HCT116 (cell line): ENCODE results near the gene TENM3. TPM values are rescaled to one million over a fixed set of nuclear protein-coding genes. Genes with fewer than 3 reads are reported as not detected.

ENCODE experiments used
- ATAC-seq: fragments of 200-7000 bp; cut with Tn5 transposase; 2 replicates; pipeline ENCODE4 v1.9.1; 2020; ENCODE audit warnings: mild to moderate bottlenecking, moderate library complexity
- BruUV-seq: library from RNA; stranded (reverse); fragments of 400-500 nt; replicated peaks from 2 replicates; lab custom pipeline; 2021; lab: Mats Ljungman, UMichigan
- CTCF ChIA-PET: fragments of 300-600 bp; sonication (Branson Sonifier 250); formaldehyde crosslinking; loops from one replicate; lab custom pipeline; 2021; ENCODE audit warnings: antibody characterized with exemption; lab: Charles Lee
- POLR2A ChIA-PET: fragments of 300-600, 350-600 bp; sonication (Branson Sonifier 250); formaldehyde crosslinking; loops from one replicate; lab custom pipeline; 2021; ENCODE audit warnings: antibody characterized with exemption; lab: Charles Lee
- RAD21 ChIA-PET, 2 experiments: fragments of 300-600 bp; sonication (Branson Sonifier 250); formaldehyde crosslinking; loops; one replicate each; lab custom pipeline; 2023; ENCODE audit warnings: low total read pairs in 2 of 2; ENCODE audit not compliant: uncharacterized antibody in 2 of 2, unreplicated experiment in 2 of 2, low non-redundant PET in 1 of 2; lab: Charles Lee
- DNase-seq: peaks from one replicate; pipeline ENCODE4 v3.0.0-alpha.2; 2010; ENCODE audit warnings: low read depth, low spot score
- H2AFZ ChIP-seq: fragments of 200-600 bp; shearing (Covaris generic), sonication (generic); 2 replicates; pipeline ENCODE4 v1.6.1; 2017; ENCODE audit warnings: low read depth, mixed run types, mixed read lengths, antibody characterized with exemption, low read length; ENCODE audit not compliant: poor library complexity, severe bottlenecking
- H3K27ac ChIP-seq: 2 replicates; pipeline ENCODE4 v1.5.1; 2012; ENCODE audit warnings: low read depth, low read length
- H3K27me3 ChIP-seq: fragments of 200-600 bp; sonication (generic); 2 replicates; pipeline ENCODE4 v1.6.1; 2016; ENCODE audit warnings: mixed run types, low read length, mixed read lengths; ENCODE audit not compliant: insufficient read depth
- H3K36me3 ChIP-seq, 2 experiments: fragments of 200-500 bp in 1 of 2; fragments of 200-600 bp in 1 of 2; sonication (Bioruptor generic) in 1 of 2; sonication (generic) in 1 of 2; 2 replicates each; pipeline versions ENCODE4 v1.5.1 to v1.6.1; 2014 to 2016; ENCODE audit warnings: low read length in 2 of 2, inconsistent platforms in 1 of 2, mixed read lengths in 1 of 2, mixed run types in 1 of 2; ENCODE audit not compliant: insufficient read depth in 2 of 2, control insufficient read depth in 1 of 2
- H3K4me1 ChIP-seq, 2 experiments: fragments of 200-600 bp in 1 of 2; sonication (generic) in 1 of 2; 2 replicates each; pipeline versions ENCODE4 v1.5.1 to v1.6.1; 2012 to 2017; ENCODE audit warnings: low read length in 2 of 2, inconsistent platforms in 1 of 2, mild to moderate bottlenecking in 1 of 2, mixed read lengths in 1 of 2, mixed run types in 1 of 2, moderate library complexity in 1 of 2; ENCODE audit not compliant: insufficient read depth in 2 of 2, control insufficient read depth in 1 of 2
- H3K4me2 ChIP-seq: fragments of 200-600 bp; sonication (generic); 2 replicates; pipeline ENCODE4 v1.6.1; 2017; ENCODE audit warnings: mixed run types, low read length, mixed read lengths
- H3K4me3 ChIP-seq, 2 experiments: fragments of 200-600 bp in 1 of 2; sonication (generic) in 1 of 2; replicated peaks in 1 of 2; 2 replicates each; pipeline ENCODE4 v1.5.1; 2011 to 2016; ENCODE audit warnings: low read length in 2 of 2, control low read depth in 1 of 2, low read depth in 1 of 2, mild to moderate bottlenecking in 1 of 2, mixed read lengths in 1 of 2, mixed run types in 1 of 2
- H3K79me2 ChIP-seq: fragments of 200-600 bp; sonication (generic); 2 replicates; pipeline ENCODE4 v1.6.1; 2017; ENCODE audit warnings: mild to moderate bottlenecking, mixed run types, low read length, moderate library complexity, mixed read lengths; ENCODE audit not compliant: insufficient read depth
- H3K9ac ChIP-seq: fragments of 200-600 bp; sonication (generic); 2 replicates; pipeline ENCODE4 v1.6.1; 2016; ENCODE audit warnings: low read length, mixed read lengths
- H3K9me2 ChIP-seq: fragments of 200-600 bp; sonication (generic), shearing (Covaris generic); 2 replicates; pipeline ENCODE4 v1.6.1; 2017; ENCODE audit warnings: mixed run types, mild to moderate bottlenecking, moderate library complexity; ENCODE audit not compliant: insufficient read depth
- H3K9me3 ChIP-seq, 2 experiments: fragments of 200-500 bp in 1 of 2; fragments of 200-600 bp in 1 of 2; sonication (Bioruptor generic) in 1 of 2; sonication (generic) in 1 of 2; 2 replicates each; pipeline ENCODE4 v1.6.1; 2014 to 2017; ENCODE audit warnings: low read length in 2 of 2, mixed read lengths in 2 of 2, inconsistent platforms in 1 of 2, low read depth in 1 of 2, mild to moderate bottlenecking in 1 of 2, mixed run types in 1 of 2, moderate library complexity in 1 of 2; ENCODE audit not compliant: control insufficient read depth in 1 of 2, insufficient read depth in 1 of 2
- H4K20me1 ChIP-seq: fragments of 200-600 bp; sonication (generic), shearing (Covaris generic); 2 replicates; pipeline ENCODE4 v1.6.1; 2017; ENCODE audit warnings: mixed run types, mild to moderate bottlenecking, moderate library complexity; ENCODE audit not compliant: insufficient read depth
- CEBPB ChIP-seq: IDR thresholded peaks from 2 replicates; pipeline ENCODE4 v1.6.1; 2012; ENCODE audit warnings: low read depth
- CTCF ChIP-seq, 3 experiments: fragments of 200-600 bp in 1 of 3; sonication (generic) in 1 of 3; IDR thresholded peaks in 2 of 3; conservative IDR thresholded peaks in 1 of 3; 2 replicates each; pipeline ENCODE4 v1.5.1; 2012 to 2017; ENCODE audit warnings: low read depth in 2 of 3, low read length in 2 of 3, antibody characterized with exemption in 1 of 3, borderline replicate concordance in 1 of 3, control low read depth in 1 of 3, mild to moderate bottlenecking in 1 of 3, mixed read lengths in 1 of 3, mixed run types in 1 of 3, moderate library complexity in 1 of 3; ENCODE audit not compliant: insufficient read depth in 1 of 3
- ELF1 ChIP-seq: IDR thresholded peaks from 2 replicates; pipeline ENCODE4 v1.6.1; 2012; ENCODE audit warnings: low read depth, borderline replicate concordance
- EZH2 ChIP-seq: fragments of 200-600 bp; sonication (generic); IDR thresholded peaks from 2 replicates; pipeline ENCODE4 v1.6.1; 2017; ENCODE audit warnings: antibody characterized with exemption, mixed run types
- EZH2phosphoT487 ChIP-seq: fragments of 200-600 bp; IDR thresholded peaks from 2 replicates; pipeline ENCODE4 v1.6.1; 2018; ENCODE audit warnings: antibody characterized with exemption, borderline replicate concordance
- MAX ChIP-seq: IDR thresholded peaks from 2 replicates; pipeline ENCODE4 v1.6.1; 2012
- SIN3A ChIP-seq: IDR thresholded peaks from 2 replicates; pipeline ENCODE4 v1.6.1; 2012; ENCODE audit warnings: low read depth
- YY1 ChIP-seq: IDR thresholded peaks from 2 replicates; pipeline ENCODE4 v1.6.1; 2011; ENCODE audit warnings: low read length, low read depth, moderate library complexity, mild to moderate bottlenecking; ENCODE audit not compliant: insufficient replicate concordance; ENCODE audit errors: extremely low read depth
- intact Hi-C: fragments of 100-400 bp; cut with micrococcal nuclease; formaldehyde crosslinking; loops from 2 replicates; pipeline ENCODE4 v1.10.0; 2022
- total RNA-seq: library from RNA; stranded (reverse); gene quantifications from one replicate; pipeline ENCODE4 v1.2.1, GENCODE V29; 2021; ENCODE audit not compliant: unreplicated experiment
- TF ChIP-seq, protein P1 (sequence below): IDR thresholded peaks from 2 replicates; pipeline ENCODE4 v1.6.1; 2011; ENCODE audit warnings: mild to moderate bottlenecking, low read length, moderate library complexity; ENCODE audit not compliant: insufficient replicate concordance; ENCODE audit errors: extremely low read depth
- TF ChIP-seq, protein P2 (sequence below): IDR thresholded peaks from 2 replicates; pipeline ENCODE4 v1.6.1; 2012

The TENM3 gene
- total RNA-seq, 1 experiment from 2014 or later: 0.54 TPM

DNA sequence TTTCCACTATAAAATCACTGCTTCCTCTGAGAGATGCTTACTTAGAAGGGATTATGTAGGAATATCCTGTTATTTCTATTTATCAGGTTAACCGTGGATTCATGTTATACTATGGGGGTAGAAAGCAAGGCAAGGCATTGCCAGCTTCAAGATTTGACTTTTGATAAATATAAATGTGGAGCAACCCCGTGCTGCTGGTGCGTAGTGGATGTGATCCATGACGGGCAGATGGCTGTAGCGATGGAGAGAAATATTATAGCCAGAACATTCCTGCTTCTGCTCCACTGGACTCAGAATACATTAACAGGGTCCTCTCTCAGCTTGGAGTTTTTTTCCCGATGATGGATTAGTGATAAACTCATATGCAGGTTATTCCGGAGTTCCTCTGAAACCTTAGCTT lies 157.6 kb downstream of the TENM3 start (continued):
- TF ChIP-seq, protein P1, sequence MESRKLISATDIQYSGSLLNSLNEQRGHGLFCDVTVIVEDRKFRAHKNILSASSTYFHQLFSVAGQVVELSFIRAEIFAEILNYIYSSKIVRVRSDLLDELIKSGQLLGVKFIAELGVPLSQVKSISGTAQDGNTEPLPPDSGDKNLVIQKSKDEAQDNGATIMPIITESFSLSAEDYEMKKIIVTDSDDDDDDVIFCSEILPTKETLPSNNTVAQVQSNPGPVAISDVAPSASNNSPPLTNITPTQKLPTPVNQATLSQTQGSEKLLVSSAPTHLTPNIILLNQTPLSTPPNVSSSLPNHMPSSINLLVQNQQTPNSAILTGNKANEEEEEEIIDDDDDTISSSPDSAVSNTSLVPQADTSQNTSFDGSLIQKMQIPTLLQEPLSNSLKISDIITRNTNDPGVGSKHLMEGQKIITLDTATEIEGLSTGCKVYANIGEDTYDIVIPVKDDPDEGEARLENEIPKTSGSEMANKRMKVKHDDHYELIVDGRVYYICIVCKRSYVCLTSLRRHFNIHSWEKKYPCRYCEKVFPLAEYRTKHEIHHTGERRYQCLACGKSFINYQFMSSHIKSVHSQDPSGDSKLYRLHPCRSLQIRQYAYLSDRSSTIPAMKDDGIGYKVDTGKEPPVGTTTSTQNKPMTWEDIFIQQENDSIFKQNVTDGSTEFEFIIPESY: no peak
- TF ChIP-seq, protein P2, sequence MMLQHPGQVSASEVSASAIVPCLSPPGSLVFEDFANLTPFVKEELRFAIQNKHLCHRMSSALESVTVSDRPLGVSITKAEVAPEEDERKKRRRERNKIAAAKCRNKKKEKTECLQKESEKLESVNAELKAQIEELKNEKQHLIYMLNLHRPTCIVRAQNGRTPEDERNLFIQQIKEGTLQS: no peak
- no peak for TF ChIP-seq CTCF (IDR thresholded peaks at IDR 0.05 in 2 of 3, conservative IDR thresholded peaks at IDR 0.05 in 1 of 3; ENCODE audit: borderline replicate concordance in 1 of 3, insufficient read depth in 1 of 3, low read depth in 2 of 3, low read length in 2 of 3)
- TF ChIP-seq, all 23 proteins: peak for 0

GRCh38 chr4:182404376-182404775 lies 161.2 kb downstream of the TENM3 start:
- Histone ChIP-seq H3K9me2 (no peaks in the 10 kb centered on the region), H3K79me2 (no peaks in the 10 kb centered on the region), H3K4me2 (no peak overlapping the region), H3K4me3 (no peak overlapping the region), H3K9me3 (no peaks in the 10 kb centered on the region), H3K9ac (no peak overlapping the region), H2AFZ (no peak overlapping the region), H3K36me3 (no peaks in the 10 kb centered on the region), H3K27me3 (peaks cover 49% of the 10 kb centered on the region), H3K27ac (no peak overlapping the region), H4K20me1 (no peaks in the 10 kb centered on the region), H3K4me1 (no peaks in the 10 kb centered on the region)
- ChIA-PET POLR2A (no interaction called here), CTCF (no interaction called here), RAD21 (no interaction called here)
- intact Hi-C loops: no loop called here
- TF ChIP-seq EZH2 (no peak), YY1 (no peak), SIN3A (no peak), ELF1 (no peak), EZH2phosphoT487 (no peak), CEBPB (no peak), MAX (no peak)
- ATAC-seq (no peak), DNase-seq (no peak)
- BruUV-seq: no TSS peak
